Astrocyte (in vitro differentiated cells and primary cell): ENCODE measurements around the gene TRAF1.

Experiments
- EZH2 ChIP-seq: IDR thresholded peaks from 2 replicates; pipeline ENCODE4 v1.6.1; 2012; ENCODE audit warnings: mild to moderate bottlenecking, low read length, inconsistent platforms; ENCODE audit not compliant: insufficient read depth
- TF ChIP-seq, protein P1 (sequence below): IDR thresholded peaks from 2 replicates; pipeline ENCODE4 v1.5.1; 2011; ENCODE audit warnings: low read depth, mild to moderate bottlenecking, inconsistent platforms, low read length, moderate library complexity; ENCODE audit not compliant: insufficient read depth

DNA sequence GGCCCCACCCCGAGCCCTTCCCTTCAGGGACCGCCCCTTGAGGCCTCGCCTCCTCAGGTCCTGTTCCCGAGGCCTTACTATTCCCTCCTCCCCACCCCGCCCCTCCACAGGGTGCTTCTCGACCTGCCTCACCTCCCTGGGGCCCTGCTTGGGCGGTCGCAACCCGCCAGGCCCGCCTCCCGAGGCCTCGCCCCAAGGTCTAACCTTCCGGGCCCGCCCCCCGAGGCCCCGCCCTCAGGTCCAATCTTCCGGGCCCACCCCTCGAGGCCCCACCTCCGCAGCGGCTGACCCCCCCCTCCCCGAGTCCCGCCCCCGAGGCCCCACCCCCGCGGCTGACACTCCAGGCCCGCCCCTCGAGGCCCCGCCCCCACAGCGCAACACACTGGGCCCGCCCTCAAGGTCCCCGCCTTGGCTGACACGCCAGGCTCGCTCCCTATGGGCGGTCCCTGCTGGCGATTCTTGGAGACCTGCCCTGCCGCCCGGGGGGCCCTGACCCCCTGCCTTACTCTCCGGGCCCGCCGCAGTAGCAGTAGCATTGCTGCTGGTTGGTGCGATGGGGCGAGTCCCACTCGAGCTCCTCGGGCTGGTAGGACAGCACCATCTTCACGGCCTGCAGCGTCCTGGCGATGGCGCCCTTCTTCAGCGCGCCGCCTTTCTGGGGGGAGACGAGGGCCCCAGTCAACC, 57.8 kb downstream of the TRAF1 start:
- no peak for TF ChIP-seq EZH2
- TF ChIP-seq, protein P1, sequence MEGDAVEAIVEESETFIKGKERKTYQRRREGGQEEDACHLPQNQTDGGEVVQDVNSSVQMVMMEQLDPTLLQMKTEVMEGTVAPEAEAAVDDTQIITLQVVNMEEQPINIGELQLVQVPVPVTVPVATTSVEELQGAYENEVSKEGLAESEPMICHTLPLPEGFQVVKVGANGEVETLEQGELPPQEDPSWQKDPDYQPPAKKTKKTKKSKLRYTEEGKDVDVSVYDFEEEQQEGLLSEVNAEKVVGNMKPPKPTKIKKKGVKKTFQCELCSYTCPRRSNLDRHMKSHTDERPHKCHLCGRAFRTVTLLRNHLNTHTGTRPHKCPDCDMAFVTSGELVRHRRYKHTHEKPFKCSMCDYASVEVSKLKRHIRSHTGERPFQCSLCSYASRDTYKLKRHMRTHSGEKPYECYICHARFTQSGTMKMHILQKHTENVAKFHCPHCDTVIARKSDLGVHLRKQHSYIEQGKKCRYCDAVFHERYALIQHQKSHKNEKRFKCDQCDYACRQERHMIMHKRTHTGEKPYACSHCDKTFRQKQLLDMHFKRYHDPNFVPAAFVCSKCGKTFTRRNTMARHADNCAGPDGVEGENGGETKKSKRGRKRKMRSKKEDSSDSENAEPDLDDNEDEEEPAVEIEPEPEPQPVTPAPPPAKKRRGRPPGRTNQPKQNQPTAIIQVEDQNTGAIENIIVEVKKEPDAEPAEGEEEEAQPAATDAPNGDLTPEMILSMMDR: no peak
